ENCODE measurements around the gene ADGRV1.

ADGRV1 gene

DNA sequence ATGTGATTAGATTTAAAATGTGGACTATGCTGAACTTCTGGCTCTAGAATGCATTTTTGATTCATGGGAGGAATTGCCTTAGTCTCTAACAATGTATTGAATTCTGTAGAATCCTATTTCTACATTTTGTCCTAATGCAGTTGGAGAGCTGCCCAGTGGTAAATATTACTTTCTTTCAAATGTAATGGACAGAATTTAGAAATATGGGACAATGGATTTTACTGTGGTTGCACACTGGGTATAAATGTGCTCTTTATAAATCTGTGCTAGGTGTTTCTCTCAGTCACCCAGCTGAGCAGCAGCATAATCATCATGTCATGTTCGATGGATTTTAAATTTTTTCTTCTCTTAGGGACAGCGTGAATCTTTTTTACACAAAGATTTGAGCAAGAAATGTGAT is 141.7 kb downstream of the ADGRV1 start:
- Histone ChIP-seq H3K4me1 (ENCODE audit: control insufficient read depth, insufficient read depth, low read length) (no peaks in the 10 kb centered on the region), H3K4me3 (ENCODE audit: low read depth, low read length) (no peak overlapping the region), H3K27ac (ENCODE audit: extremely low read depth, low read depth, low read length) (no peak overlapping the region), H3K36me3 (ENCODE audit: control insufficient read depth in 2 of 2, insufficient read depth in 1 of 2, low read length in 2 of 2) (peaks cover 0 to 2% of the 10 kb centered on the region in 2 experiments), H3K9me3 (ENCODE audit: control insufficient read depth, insufficient read depth, low read depth, low read length) (no peaks in the 10 kb centered on the region)
- TF ChIP-seq ZNF629 (tag by site-specific recombination; IDR thresholded peaks at IDR 0.05) (no peak), ZNF394 (tag by site-specific recombination; IDR thresholded peaks at IDR 0.05; ENCODE audit: borderline replicate concordance) (no peak), ZNF133 (tag by site-specific recombination; IDR thresholded peaks at IDR 0.05) (no peak), ZNF248 (tag by site-specific recombination; IDR thresholded peaks at IDR 0.05) (no peak)
- CTCF ChIA-PET = interaction anchor here (1.0 to 1.7 kb wide), 3 partner anchors 9 to 39 kb away, joined by 3 to 6 read pairs (median 3); no protein-coding TSS in a partner anchor
- POLR2A ChIA-PET = no interaction called here

DNA sequence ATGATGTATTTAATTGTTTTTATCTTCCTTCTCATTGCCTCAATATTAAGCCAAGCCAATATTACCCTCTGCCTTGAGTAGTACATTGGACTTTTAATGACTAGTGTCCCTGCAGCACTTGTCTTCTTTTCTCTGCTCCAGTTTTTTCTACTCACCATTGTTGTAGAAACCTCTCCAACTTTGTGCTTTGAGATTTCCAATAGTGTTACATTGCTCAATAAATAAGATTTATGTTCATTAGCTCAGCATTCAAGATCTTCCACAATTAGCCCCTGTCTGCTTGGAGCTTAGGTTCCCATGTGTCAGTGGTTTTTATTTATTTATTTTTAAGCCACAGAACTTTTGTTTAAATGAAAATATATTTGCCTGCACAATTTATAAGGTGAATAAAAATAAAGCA is 145.3 kb downstream of the ADGRV1 start:
- Histone ChIP-seq H3K27ac (ENCODE audit: extremely low read depth, low read depth, low read length) (no peak overlapping the region), H3K4me1 (ENCODE audit: control insufficient read depth, insufficient read depth, low read length) (no peaks in the 10 kb centered on the region), H3K4me3 (ENCODE audit: low read depth, low read length) (no peak overlapping the region), H3K36me3 (ENCODE audit: control insufficient read depth in 2 of 2, insufficient read depth in 1 of 2, low read length in 2 of 2) (peaks cover 0 to 6% of the 10 kb centered on the region in 2 experiments), H3K9me3 (ENCODE audit: control insufficient read depth, insufficient read depth, low read depth, low read length) (no peaks in the 10 kb centered on the region)
- ChIA-PET POLR2A (no interaction called here), CTCF (no interaction called here)
- TF ChIP-seq ZNF223 (tag by site-specific recombination; IDR thresholded peaks at IDR 0.05) (no peak), ZNF837 (tag by site-specific recombination; IDR thresholded peaks at IDR 0.05) (no peak), ZNF133 (tag by site-specific recombination; IDR thresholded peaks at IDR 0.05) (no peak), ZBTB20 (tag by site-specific recombination; IDR thresholded peaks at IDR 0.05) (no peak), HOXD13 (CRISPR knock-in tag; IDR thresholded peaks at IDR 0.05; ENCODE audit: borderline replicate concordance) (no peak), GLI4 (tag by site-specific recombination; IDR thresholded peaks at IDR 0.05) (no peak)

DNA sequence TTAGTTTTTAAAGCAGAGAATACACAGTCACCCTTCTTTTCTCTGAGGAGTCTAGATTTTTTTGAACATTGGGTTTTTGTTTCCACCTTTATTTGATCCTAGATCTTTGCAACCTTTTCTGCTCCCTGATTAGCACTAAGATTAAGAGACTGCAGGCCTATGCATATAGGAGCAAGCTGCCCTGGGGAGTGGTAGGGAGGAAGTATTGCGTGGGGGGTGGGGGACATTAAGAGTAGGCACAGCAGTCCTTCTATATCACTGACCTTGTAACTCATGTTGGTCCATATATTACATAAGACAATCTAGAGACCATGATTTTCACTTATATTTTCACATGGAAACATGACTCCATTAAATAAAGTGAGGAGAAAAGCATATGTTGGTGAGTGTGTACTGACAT is 149.1 kb downstream of the ADGRV1 start:
- H3K4me1 ChIP-seq (ENCODE audit: control insufficient read depth, insufficient read depth, low read length) = no peaks in the 10 kb centered on the region
- POLR2A ChIA-PET = no interaction called here
- H3K9me3 ChIP-seq (ENCODE audit: control insufficient read depth, insufficient read depth, low read depth, low read length) = no peaks in the 10 kb centered on the region
- no peak overlapping the region for H3K4me3 ChIP-seq (ENCODE audit: low read depth, low read length)
- no peak for TF ChIP-seq ZNF645 (tag by site-specific recombination; IDR thresholded peaks at IDR 0.05)
- TF ChIP-seq ZNF221 (tag by site-specific recombination; IDR thresholded peaks at IDR 0.05; ENCODE audit: borderline replicate concordance) = no peak
- TF ChIP-seq ZNF404 (tag by site-specific recombination; IDR thresholded peaks at IDR 0.05) = no peak
- no peak for TF ChIP-seq ZNF600 (tag by site-specific recombination; IDR thresholded peaks at IDR 0.05)
- CTCF ChIA-PET = interaction anchor here (0.6 to 4.0 kb wide), 7 partner anchors 9 to 297 kb away, joined by 3 to 53 read pairs (median 4); no protein-coding TSS in a partner anchor
- H3K36me3 ChIP-seq (ENCODE audit: control insufficient read depth in 2 of 2, insufficient read depth in 1 of 2, low read length in 2 of 2) = peaks cover 6 to 9% of the 10 kb centered on the region in 2 experiments
- H3K27ac ChIP-seq (ENCODE audit: extremely low read depth, low read depth, low read length) = no peak overlapping the region

- ChIA-PET POLR2A (no interaction called here), CTCF (interaction anchor here (0.6 to 4.0 kb wide), 22 partner anchors 9 to 713 kb away, joined by 3 to 53 read pairs (median 4); no protein-coding TSS in a partner anchor)
- H3K4me1 ChIP-seq (ENCODE audit: control insufficient read depth, insufficient read depth, low read length) = no peaks in the 10 kb centered on the region
- no peaks in the 10 kb centered on the region for H3K9me3 ChIP-seq (ENCODE audit: control insufficient read depth, insufficient read depth, low read depth, low read length)
- H3K36me3 ChIP-seq (ENCODE audit: control insufficient read depth in 2 of 2, insufficient read depth in 1 of 2, low read length in 2 of 2) = peaks cover 6 to 9% of the 10 kb centered on the region in 2 experiments
- no peak for TF ChIP-seq ZNF391 (tag by site-specific recombination; IDR thresholded peaks at IDR 0.05; ENCODE audit: borderline replicate concordance, low read depth)
- TF ChIP-seq ZNF660 (tag by site-specific recombination; IDR thresholded peaks at IDR 0.05) = peak; percentile 65; the same call in 1 of the 2 replicates
- TF ChIP-seq REST (tag by site-specific recombination; IDR thresholded peaks at IDR 0.05) = peak; percentile 76
- TF ChIP-seq, protein P1, sequence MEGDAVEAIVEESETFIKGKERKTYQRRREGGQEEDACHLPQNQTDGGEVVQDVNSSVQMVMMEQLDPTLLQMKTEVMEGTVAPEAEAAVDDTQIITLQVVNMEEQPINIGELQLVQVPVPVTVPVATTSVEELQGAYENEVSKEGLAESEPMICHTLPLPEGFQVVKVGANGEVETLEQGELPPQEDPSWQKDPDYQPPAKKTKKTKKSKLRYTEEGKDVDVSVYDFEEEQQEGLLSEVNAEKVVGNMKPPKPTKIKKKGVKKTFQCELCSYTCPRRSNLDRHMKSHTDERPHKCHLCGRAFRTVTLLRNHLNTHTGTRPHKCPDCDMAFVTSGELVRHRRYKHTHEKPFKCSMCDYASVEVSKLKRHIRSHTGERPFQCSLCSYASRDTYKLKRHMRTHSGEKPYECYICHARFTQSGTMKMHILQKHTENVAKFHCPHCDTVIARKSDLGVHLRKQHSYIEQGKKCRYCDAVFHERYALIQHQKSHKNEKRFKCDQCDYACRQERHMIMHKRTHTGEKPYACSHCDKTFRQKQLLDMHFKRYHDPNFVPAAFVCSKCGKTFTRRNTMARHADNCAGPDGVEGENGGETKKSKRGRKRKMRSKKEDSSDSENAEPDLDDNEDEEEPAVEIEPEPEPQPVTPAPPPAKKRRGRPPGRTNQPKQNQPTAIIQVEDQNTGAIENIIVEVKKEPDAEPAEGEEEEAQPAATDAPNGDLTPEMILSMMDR (tag by site-specific recombination; IDR thresholded peaks at IDR 0.05) = 0 out of 2 replicates have a peak, but pooled peaks have one; percentile 17
- TF ChIP-seq ZNF654 (tag by site-specific recombination; IDR thresholded peaks at IDR 0.05; ENCODE audit: low read depth) = peak; percentile 51
- TF ChIP-seq ZBTB21 (tag by site-specific recombination; IDR thresholded peaks at IDR 0.05) = no peak
- H3K4me3 ChIP-seq (ENCODE audit: low read depth, low read length) = no peak overlapping the region
- H3K27ac ChIP-seq (ENCODE audit: extremely low read depth, low read depth, low read length) = no peak overlapping the region
Measured at GRCh38 chr5:90709323-90710155, 150.9 kb downstream of the ADGRV1 start.
